Naive thymus-derived CD8-positive, alpha-beta T cell (primary cell): Measurements from ENCODE around the gene CTTN. TPM values are rescaled to one million over a fixed set of nuclear protein-coding genes. Genes with fewer than 3 reads are reported as not detected.
"Not testable (repeated sequence)": the region's sequence is repeated elsewhere in the genome, so short reads cannot be mapped to it uniquely, and the experiment has no call there.

Source experiments
- ATAC-seq, 2 donors: fragments of 150-1000 bp; cut with Tn5 transposase in 1 of 2; sonication (Bioruptor Pico), chemical (Tn5 transposase) in 1 of 2; 1 replicate in 1 of 2; 2 replicates in 1 of 2; pipeline ENCODE4 v1.10.0; 2021; ENCODE audit warnings: mild to moderate bottlenecking in 2 of 2, moderate library complexity in 2 of 2
- POLR2A ChIA-PET: fragments of 350-600 bp; sonication (Branson Sonifier 250); formaldehyde crosslinking; loops from one replicate; lab custom pipeline; 2021; ENCODE audit warnings: antibody characterized with exemption; lab: Charles Lee
- DNase-seq, 10 donors: peaks; one replicate each; pipeline versions ENCODE4 v3.0.0 to v3.0.0-alpha.2; 2020 to 2022
- H3K27ac Mint-ChIP-seq, 10 donors: one replicate each; pipeline ENCODE4 v1.8.0; 2020 to 2022; ENCODE audit warnings: mild to moderate bottlenecking in 10 of 10, mixed read lengths in 10 of 10, moderate library complexity in 4 of 10, inconsistent platforms in 1 of 10
- H3K27me3 Mint-ChIP-seq, 5 donors: one replicate each; pipeline ENCODE4 v1.8.0; 2021 to 2022; ENCODE audit warnings: mixed read lengths in 5 of 5
- H3K36me3 Mint-ChIP-seq, 3 donors: one replicate each; pipeline ENCODE4 v1.8.0; 2020 to 2022; ENCODE audit warnings: mixed read lengths in 3 of 3, mild to moderate bottlenecking in 2 of 3, inconsistent platforms in 1 of 3
- H3K4me1 Mint-ChIP-seq, 4 donors: one replicate each; pipeline ENCODE4 v1.8.0; 2021 to 2022; ENCODE audit warnings: mixed read lengths in 4 of 4
- H3K4me3 Mint-ChIP-seq, 10 donors: one replicate each; pipeline ENCODE4 v1.8.0; 2020 to 2022; ENCODE audit warnings: mild to moderate bottlenecking in 10 of 10, mixed read lengths in 10 of 10, moderate library complexity in 6 of 10, inconsistent platforms in 1 of 10
- H3K9me3 Mint-ChIP-seq, 9 donors: one replicate each; pipeline ENCODE4 v1.8.0; 2020 to 2022; ENCODE audit warnings: mixed read lengths in 9 of 9, mild to moderate bottlenecking in 3 of 9, inconsistent platforms in 1 of 9, moderate library complexity in 1 of 9
- polyA plus RNA-seq, 3 donors: library from polyadenylated mRNA; unstranded; fragments of 300-500 nt; fragmentation: Illumina TruSeq; gene quantifications; one replicate each; pipeline ENCODE4 v1.2.3, GENCODE V29; 2021
- total RNA-seq, 8 experiments: library from RNA in 2 of 8; stranded (reverse) in 2 of 8; gene quantifications; one replicate each; pipeline ENCODE4 v1.2.3 and lab custom pipeline; 2021 to 2026

The CTTN gene
- total and polyA plus RNA-seq, 5 experiments from 2014 or later: 0.16 TPM; not detected in 4

DNA sequence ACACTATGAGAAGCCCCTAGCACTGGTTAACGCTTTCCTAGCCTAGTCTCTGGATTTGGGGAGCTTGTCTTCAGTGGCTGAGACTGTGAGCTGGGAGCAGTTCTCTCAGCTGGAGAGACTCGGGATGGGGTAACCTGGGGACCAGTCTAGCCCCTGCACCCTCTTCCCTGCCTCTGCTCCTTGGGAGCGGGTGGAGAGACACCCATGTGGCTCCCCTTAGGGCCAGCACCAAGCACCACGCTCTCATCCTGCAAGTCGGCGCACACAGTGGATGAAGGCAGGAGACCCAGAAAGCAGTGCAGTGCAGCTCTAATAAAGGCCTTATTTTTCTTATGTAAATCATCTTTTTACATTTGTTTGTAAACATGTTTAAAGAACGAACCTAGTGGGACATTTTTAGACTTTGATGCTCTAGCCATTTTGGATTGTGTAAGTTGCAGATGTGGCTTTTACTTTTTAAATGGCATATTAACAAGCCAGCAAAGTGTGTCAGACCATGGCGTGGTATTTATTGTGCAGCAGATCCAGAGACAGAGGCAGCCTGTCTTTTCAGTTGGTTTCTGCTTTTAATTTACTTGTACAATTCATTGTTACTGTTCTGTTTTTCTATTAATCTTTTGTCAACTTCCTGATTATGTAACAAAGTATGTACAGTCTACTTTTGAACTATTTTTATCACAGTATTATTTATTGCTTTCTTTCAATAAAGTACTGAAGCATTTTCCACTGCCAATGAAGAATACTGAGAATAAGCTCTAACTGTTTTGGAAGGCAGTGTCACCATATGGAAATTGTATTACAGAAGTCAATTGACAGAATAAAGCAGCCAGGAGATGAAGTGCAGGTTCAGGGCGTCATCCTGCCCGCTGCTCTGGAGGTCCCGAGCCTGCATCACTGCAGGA, 14.4 kb upstream of the CTTN start:
- DNase-seq: no peak
- Mint-ChIP-seq H3K27me3 (no peaks in the 10 kb centered on the region), H3K36me3 (peaks cover 0 to 55% (median 23%) of the 10 kb centered on the region in 3 donors), H3K4me1 (peaks cover 0 to 2% (median 0%) of the 10 kb centered on the region in 4 donors), H3K27ac (no peak overlapping the region), H3K4me3 (no peak overlapping the region), H3K9me3 (peaks cover 0 to 3% (median 0%) of the 10 kb centered on the region in 9 donors)
- no peak for ATAC-seq
- POLR2A ChIA-PET: no interaction called here

GRCh38 chr11:70384566-70385152, 13.7 kb upstream of the CTTN start:
- Mint-ChIP-seq H3K4me1 (peaks cover 0 to 2% (median 0%) of the 10 kb centered on the region in 4 donors), H3K27ac (peak overlapping the region in 1 of 10 donors; percentile 34), H3K27me3 (peaks cover 0 to 5% (median 0%) of the 10 kb centered on the region in 5 donors), H3K4me3 (no peak overlapping the region), H3K36me3 (peaks cover 0 to 51% (median 22%) of the 10 kb centered on the region in 3 donors), H3K9me3 (peaks cover 0 to 3% (median 0%) of the 10 kb centered on the region in 9 donors)
- POLR2A ChIA-PET: no interaction called here
- ATAC-seq (no peak), DNase-seq (no peak)

GRCh38 chr11:70387564-70387963, 10.8 kb upstream of the CTTN start:
- DNase-seq (no peak), ATAC-seq (no peak)
- POLR2A ChIA-PET: no interaction called here
- peaks cover 0 to 2% (median 0%) of the 10 kb centered on the region in 4 donors for H3K4me1 Mint-ChIP-seq
- H3K27me3 Mint-ChIP-seq: peaks cover 3 to 19% (median 8%) of the 10 kb centered on the region in 5 donors
- H3K4me3 Mint-ChIP-seq: no peak overlapping the region
- peaks cover 0 to 29% (median 13%) of the 10 kb centered on the region in 3 donors for H3K36me3 Mint-ChIP-seq
- peaks cover 0 to 3% (median 0%) of the 10 kb centered on the region in 9 donors for H3K9me3 Mint-ChIP-seq
- H3K27ac Mint-ChIP-seq: no peak overlapping the region

GRCh38 chr11:70389201-70389600, 9.1 kb upstream of the CTTN start:
- ATAC-seq: no peak
- Mint-ChIP-seq H3K4me3 (no peak overlapping the region), H3K27ac (peak overlapping the region in 1 of 10 donors; percentile 14), H3K4me1 (peaks cover 0 to 2% (median 0%) of the 10 kb centered on the region in 4 donors), H3K27me3 (peaks cover 9 to 30% (median 22%) of the 10 kb centered on the region in 5 donors), H3K36me3 (peaks cover 0 to 17% (median 10%) of the 10 kb centered on the region in 3 donors), H3K9me3 (peaks cover 0 to 3% (median 0%) of the 10 kb centered on the region in 9 donors)
- no peak for DNase-seq
- POLR2A ChIA-PET: no interaction called here

- DNase-seq, ATAC-seq, POLR2A ChIA-PET, H3K9me3 Mint-ChIP-seq, H3K4me1 Mint-ChIP-seq, H3K27ac Mint-ChIP-seq, H3K36me3 Mint-ChIP-seq, H3K4me3 Mint-ChIP-seq: not testable (repeated sequence)
- H3K27me3 Mint-ChIP-seq: peaks cover 11 to 38% (median 34%) of the 10 kb centered on the region in 5 donors
Measured at GRCh38 chr11:70390882-70391281, 7.4 kb upstream of the CTTN start.

GRCh38 chr11:70394211-70394950, 3.9 kb upstream of the CTTN start:
- Mint-ChIP-seq H3K9me3 (no peaks in the 10 kb centered on the region), H3K27me3 (peaks cover 23 to 56% (median 45%) of the 10 kb centered on the region in 5 donors), H3K4me1 (peaks cover 10 to 13% (median 12%) of the 10 kb centered on the region in 4 donors), H3K27ac (peak overlapping the region in 1 of 10 donors; percentile 34), H3K36me3 (peaks cover 0 to 8% (median 5%) of the 10 kb centered on the region in 3 donors), H3K4me3 (no peak overlapping the region)
- no peak for DNase-seq
- no peak for ATAC-seq
- POLR2A ChIA-PET: no interaction called here

GRCh38 chr11:70397336-70397982, 870 bp upstream of the CTTN start:
- no peak for ATAC-seq
- POLR2A ChIA-PET: no interaction called here
- H3K4me1 Mint-ChIP-seq: peaks cover 11 to 17% (median 13%) of the 10 kb centered on the region in 4 donors
- H3K27me3 Mint-ChIP-seq: peaks cover 19 to 55% (median 30%) of the 10 kb centered on the region in 5 donors
- H3K36me3 Mint-ChIP-seq: peaks cover 0 to 8% (median 5%) of the 10 kb centered on the region in 3 donors
- H3K4me3 Mint-ChIP-seq: peak overlapping the region; percentile 68 to 92 (median 89)
- H3K27ac Mint-ChIP-seq: peak overlapping the region in 4 of 10 donors; percentile 14 to 82 (median 56)
- peaks cover 0 to 3% (median 0%) of the 10 kb centered on the region in 9 donors for H3K9me3 Mint-ChIP-seq
- no peak for DNase-seq

GRCh38 chr11:70398834-70399680, 728 bp downstream of the CTTN start:
- peaks cover 11 to 17% (median 13%) of the 10 kb centered on the region in 4 donors for H3K4me1 Mint-ChIP-seq
- H3K36me3 Mint-ChIP-seq: peaks cover 0 to 8% (median 5%) of the 10 kb centered on the region in 3 donors
- peaks cover 14 to 42% (median 27%) of the 10 kb centered on the region in 5 donors for H3K27me3 Mint-ChIP-seq
- H3K4me3 Mint-ChIP-seq: peak overlapping the region; percentile 46 to 81 (median 65)
- no peak for ATAC-seq
- POLR2A ChIA-PET: no interaction called here
- DNase-seq: no peak
- peak overlapping the region in 2 of 10 donors; percentile 22 to 62 for H3K27ac Mint-ChIP-seq
- H3K9me3 Mint-ChIP-seq: peaks cover 0 to 3% (median 0%) of the 10 kb centered on the region in 9 donors

- no peak for ATAC-seq
- Mint-ChIP-seq H3K36me3 (peaks cover 0 to 8% (median 5%) of the 10 kb centered on the region in 3 donors), H3K4me1 (peaks cover 11 to 17% (median 13%) of the 10 kb centered on the region in 4 donors), H3K27ac (peak overlapping the region in 1 of 10 donors; percentile 37), H3K4me3 (peak overlapping the region in 9 of 10 donors; percentile 28 to 77 (median 56)), H3K27me3 (peaks cover 14 to 36% (median 21%) of the 10 kb centered on the region in 5 donors), H3K9me3 (peaks cover 0 to 3% (median 0%) of the 10 kb centered on the region in 9 donors)
- POLR2A ChIA-PET: no interaction called here
- no peak for DNase-seq
Measured at GRCh38 chr11:70399681-70400112, 1.4 kb downstream of the CTTN start.

DNA sequence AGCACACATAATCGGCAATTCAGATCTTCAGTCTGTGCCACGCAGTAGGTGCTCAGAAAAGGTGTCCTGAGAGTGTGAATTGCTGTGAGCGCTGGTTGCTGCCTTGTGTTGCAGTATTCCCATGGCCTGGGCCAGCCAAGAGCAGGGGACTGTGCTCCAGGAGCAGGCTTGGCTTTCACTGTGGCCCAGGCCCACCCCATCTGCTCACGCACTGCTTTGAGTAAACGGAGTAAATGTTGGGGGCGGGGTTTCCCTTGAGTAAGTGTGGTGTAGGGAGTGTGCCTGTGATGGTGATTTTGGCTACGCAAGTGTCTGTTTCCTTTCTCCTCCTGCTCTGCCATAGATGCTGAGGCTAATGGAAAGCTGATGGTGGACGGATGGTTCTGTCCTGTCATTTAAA, 2.3 kb downstream of the CTTN start:
- Mint-ChIP-seq H3K4me3 (peak overlapping the region in 1 of 10 donors; percentile 14), H3K27me3 (peaks cover 14 to 28% (median 20%) of the 10 kb centered on the region in 5 donors), H3K9me3 (peaks cover 0 to 3% (median 0%) of the 10 kb centered on the region in 9 donors), H3K4me1 (peaks cover 11 to 17% (median 13%) of the 10 kb centered on the region in 4 donors), H3K27ac (no peak overlapping the region), H3K36me3 (peaks cover 0 to 8% (median 5%) of the 10 kb centered on the region in 3 donors)
- POLR2A ChIA-PET: no interaction called here
- DNase-seq (no peak), ATAC-seq (no peak)

GRCh38 chr11:70402016-70402415, 3.7 kb downstream of the CTTN start:
- no peak for DNase-seq
- Mint-ChIP-seq H3K9me3 (peaks cover 0 to 3% (median 0%) of the 10 kb centered on the region in 9 donors), H3K36me3 (peaks cover 0 to 8% (median 4%) of the 10 kb centered on the region in 3 donors), H3K4me1 (peaks cover 11 to 15% (median 12%) of the 10 kb centered on the region in 4 donors), H3K27ac (no peak overlapping the region), H3K27me3 (peaks cover 10 to 28% (median 17%) of the 10 kb centered on the region in 5 donors), H3K4me3 (no peak overlapping the region)
- POLR2A ChIA-PET: no interaction called here
- no peak for ATAC-seq
